Measurements from ENCODE around the gene APOL4.
"Not testable (repeated sequence)": the region's sequence is repeated elsewhere in the genome, so short reads cannot be mapped to it uniquely, and the experiment has no call there.

Gene APOL4, protein sequence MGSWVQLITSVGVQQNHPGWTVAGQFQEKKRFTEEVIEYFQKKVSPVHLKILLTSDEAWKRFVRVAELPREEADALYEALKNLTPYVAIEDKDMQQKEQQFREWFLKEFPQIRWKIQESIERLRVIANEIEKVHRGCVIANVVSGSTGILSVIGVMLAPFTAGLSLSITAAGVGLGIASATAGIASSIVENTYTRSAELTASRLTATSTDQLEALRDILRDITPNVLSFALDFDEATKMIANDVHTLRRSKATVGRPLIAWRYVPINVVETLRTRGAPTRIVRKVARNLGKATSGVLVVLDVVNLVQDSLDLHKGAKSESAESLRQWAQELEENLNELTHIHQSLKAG

DNA sequence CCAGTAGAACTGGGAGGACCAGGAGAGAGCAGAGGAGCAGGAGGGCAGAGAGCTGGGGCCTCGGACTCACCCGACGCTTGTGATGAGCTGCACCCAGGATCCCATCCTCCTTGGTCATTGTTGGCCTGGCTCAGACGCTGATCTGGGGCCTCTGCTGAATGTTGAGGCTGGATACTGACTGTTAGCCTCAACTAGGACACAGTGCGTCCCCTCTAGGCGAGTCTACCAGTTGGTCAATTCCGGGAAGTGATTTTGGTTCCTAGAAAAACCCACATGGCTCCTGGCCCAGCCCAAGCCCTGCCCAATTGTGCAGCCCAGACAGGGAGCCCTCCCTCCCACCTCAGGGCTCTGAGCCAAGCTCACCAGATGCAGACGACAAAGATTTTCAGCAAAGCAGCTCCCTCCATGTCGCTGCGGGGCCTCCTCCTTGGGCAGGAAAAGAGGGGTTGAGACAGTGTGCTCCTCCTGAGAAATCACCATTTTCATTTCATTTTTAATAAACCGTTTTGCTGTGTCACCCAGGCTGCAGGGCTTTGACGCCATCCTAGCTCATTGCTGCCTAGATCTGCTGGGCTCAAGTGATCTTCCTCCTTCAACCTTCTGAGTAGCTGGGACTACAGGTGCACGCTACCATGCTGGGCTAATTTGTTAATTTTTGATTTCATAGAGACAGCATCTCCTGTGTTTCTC lies at the start of gene APOL4:
APOL4 (minus strand) TSS at position 180 of the 690 bp plus-strand sequence; CDS start at position 105, 75 bp downstream.
- no peak for DNase-seq

DNA sequence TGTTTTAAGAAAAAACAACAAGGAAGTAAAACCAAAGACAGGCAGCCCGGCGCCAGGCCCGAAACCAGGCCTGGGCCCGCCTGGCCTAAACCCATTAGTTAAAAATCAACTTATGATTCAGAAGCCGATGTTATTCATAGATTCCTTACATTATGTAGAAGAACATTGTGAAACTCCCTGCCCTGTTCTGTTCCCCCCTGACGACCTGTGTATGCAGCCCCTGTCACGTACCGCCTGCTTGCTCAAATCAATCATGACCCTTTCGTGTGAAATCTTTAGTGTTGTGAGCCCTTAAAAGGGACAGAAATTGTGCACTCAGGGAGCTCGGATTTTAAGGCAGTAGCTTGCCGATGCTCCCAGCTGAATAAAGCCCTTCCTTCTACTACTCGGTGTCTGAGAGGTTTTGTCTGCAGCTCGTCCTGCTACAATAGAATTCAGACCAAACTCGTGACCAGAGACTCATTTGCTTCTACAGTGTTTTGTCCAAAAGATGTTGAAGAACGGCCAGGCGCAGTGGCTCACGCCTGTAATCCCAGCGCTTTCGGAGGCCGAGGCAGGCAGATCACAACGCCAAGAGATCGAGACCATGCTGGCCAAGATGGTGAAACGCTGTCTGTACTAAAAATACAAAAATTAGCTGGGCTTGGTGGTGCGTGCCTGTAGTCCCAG lies 48.8 kb upstream of the APOL4 start:
- DNase-seq: not testable (repeated sequence)

DNA sequence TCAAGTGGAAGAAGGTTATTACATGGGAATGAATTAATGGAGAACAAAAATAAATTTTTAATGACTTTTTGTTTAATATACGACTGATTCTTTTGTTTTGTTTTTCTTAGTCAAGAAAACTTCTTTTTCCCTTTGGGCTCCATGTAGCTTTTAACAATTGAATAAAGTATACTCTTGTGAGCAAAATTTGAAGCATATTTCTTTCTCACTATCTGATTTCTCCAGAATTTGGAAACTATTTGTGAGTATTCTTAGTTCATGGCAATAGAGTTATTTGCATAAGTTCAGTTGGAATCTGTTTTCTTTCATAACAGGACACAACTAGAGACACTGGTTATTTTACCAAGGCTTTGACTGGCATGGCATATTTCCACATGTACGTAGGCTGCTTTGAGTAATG lies 47.6 kb upstream of the APOL4 start:
- DNase-seq: no peak

DNA sequence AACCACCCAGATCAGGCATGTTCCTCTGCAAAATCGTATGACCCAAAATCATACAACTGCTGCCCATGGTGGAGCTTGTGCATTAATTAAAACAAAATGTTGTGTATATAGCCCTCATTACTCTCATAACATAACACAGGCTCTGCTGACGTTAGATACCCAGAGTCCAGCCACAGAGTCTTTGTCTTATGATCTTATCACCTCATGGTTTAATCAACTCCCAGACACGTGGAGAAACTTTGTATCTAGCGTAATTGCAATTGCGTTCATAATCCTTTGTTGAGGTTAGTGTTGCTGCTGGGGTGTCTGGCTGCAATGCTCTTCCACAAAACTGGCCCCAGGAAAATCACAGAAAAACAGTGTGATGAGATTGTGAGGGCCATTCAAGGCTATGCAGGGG lies 46.3 kb upstream of the APOL4 start:
- no peak for DNase-seq

DNA sequence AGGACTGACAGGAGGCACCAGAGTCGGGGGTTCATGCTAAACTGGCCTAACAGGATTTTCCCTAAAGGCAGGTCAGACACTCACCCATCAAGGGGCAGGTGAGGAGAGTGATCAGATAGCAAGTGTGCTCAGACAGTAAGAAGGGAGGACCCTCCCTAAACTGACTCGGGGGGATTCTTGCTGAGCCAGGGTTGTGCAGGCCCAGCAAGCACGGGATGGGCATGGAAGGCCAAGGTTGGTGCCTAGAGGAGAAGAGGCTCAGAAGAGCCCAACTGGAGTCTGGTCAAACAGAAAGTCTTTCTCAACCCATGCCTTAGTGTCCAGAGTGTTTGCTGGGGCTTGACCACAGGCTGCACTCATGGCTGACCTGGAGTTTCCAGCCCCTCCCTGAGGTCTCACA lies 45.1 kb upstream of the APOL4 start:
- DNase-seq: no peak

DNA sequence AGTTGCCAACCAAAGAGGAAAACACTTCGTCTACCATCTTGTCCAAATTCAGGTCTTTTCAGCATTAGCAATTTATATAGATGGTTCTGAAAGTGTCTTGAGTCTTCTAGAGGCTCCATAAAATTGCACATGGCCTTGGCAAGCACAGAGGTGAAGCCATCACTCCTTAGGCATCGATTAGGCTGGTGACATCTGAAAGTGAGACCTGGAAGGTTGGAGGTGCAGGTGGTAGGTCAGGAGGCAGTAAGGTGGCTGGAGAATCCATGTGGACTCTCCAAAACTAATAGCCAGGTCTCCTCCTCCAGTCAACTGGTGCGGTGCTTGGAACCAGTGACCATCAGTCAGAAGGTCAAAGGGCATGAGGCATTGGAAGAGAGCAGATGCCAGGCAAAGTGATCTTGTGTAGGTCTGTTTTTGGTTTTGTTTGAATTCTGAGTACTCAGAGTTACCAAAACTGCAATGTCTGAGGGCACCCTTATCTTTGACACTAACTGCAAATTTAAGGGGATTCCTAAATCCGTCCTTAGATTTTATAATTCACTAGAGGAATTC lies 44.3 kb upstream of the APOL4 start:
- DNase-seq: no peak

DNA sequence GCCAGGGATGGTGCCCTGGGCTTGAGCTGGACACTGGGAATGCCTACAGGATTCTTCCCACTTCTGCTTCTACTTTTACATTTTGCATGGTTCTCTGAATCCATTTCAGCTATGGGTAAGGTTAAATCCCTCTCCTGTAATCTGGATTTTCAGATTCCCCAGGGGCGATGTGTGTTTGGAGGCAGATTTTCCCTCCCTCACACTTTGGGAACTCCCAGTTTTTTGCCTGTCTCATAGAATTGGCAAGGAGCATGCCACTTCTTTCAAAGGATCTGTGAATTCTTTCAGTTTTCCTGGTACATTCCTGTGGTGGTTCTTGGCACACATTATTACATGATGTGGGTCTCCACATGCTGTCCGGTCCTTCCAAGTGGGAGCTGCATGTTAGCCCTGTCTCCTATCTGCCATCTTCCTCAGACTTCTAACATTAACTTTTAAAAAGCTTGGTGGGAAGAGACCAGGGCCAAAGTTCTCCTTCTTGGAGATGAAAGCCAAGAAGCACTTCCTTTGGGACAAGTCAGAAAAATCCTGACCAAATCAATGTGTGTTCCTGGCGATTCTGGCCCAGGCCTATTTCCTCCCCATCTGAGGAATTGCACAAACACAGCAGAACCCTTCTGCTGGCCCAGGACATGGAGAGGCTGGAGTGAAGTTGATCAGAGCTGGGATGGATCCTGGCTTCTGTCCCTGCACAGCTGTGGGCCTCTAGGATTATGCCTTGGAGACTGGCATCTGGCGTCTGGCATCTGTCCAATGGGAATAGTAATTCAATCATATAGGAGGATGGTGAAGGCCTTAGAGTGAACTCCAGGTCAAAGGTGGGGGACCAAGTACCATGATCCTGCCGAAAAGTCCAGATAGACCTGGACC lies 43.1 kb upstream of the APOL4 start:
- DNase-seq: no peak

DNA sequence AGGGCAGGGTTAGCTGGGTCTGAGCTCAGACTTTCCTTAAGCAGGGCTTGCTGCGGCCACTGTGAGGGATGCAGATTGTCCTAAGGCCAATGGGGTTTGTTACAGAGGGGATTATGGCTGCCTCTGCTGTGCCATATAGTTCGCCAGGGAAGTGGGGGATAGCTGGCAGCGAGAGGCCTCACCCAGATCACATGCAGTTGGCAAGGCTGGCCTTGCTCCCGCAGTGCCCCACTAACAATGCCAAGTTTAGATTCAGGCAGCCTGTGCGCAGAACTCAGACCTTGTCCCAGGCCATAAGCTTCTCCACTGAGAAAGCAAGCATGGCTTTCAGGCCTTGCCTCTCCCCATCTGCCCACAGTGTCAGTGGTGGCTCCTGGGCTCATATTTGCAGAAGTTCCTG lies 42.4 kb upstream of the APOL4 start:
- DNase-seq: no peak

DNA sequence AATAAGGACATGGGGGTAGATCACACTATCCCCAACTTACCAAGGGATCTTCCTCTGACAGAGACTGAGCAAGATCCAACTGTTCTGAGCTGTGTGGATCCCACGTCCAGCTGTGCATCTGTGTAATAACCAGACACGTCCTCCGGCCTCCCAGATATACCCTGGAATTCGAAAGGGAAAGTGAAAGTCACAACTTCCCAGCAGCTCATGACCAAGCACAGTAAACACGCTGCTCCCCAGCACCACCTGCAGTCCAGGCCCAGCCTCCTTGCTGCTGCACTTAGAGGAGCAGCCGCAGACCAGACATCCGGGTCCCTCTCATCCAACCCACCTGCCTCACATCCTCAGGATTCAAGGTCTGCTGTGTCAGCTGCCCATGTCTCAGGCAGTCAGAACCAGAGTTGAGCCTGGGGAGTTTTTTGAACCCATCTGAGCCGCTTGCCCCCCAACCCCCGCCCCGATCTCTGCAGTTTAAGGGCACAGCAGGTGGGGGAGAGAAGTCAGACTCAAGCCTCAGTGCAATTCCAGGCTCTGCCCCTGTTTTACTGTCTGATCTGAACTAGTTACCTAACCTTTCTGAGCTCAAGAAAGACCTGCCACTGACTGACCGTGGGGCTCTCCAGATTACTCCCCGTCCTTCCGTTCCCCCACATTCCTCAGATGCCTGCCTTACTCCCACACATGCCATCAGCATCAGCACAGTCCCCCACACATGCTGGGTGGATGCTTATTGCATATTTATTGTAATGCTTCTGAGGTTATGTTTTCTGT lies 38.0 kb upstream of the APOL4 start, which contains the start of gene APOL2:
APOL2 (minus strand) TSS at position 127 of the 771 bp plus-strand sequence. CDS start 6,365 bp downstream, outside the sequence.
- peak; percentile 71 for DNase-seq

DNA sequence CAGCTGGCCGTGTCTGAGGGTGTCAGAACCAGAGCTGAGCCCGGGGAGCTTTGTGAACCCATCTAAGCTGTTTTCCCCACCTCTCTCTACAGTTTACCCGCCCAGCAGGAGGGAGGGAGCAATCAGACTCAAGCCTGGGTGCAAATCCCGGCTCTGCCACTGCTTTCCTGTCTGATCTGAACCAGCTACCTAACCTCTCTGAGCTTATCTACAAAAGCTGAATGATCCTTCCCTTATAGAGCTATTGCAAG lies 37.5 kb upstream of the APOL4 start:
- no peak for DNase-seq

DNA sequence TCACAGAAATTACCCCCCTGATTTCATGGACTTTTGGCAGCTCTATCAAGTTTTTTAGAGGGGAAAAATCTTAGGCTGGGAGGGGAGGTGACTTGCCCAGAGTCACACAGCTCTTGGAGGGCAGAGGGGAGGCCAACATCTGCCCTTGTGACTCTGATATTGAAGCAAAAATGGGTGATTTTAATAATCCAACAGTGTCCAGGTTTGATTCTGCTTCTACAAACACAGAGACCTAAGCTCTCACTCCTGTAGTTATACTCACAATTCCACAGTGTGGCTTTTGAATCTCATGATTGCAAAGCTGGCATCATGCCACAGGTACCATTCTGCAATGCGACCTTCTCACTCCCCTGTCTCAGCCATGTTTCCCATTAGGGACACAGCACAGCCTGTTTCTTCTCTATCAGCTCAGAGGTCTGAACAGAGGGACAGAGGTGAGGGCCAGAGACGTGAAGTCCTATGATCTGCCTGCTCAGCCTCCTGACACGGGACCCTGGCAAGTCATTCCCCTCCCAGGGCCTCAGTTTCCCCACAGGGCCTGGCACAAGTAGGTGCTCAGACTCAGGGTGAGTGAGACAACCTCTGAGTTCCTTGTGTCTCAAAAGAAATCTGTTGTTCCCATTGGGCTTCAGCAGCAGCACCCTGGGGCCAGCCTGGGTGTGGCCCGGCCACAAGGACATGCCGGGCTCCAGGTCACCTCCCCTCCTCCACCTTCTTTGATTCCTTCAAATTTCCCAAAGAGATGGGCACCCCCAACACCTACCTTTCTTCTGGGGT lies 37.0 kb upstream of the APOL4 start:
- no peak for DNase-seq

DNA sequence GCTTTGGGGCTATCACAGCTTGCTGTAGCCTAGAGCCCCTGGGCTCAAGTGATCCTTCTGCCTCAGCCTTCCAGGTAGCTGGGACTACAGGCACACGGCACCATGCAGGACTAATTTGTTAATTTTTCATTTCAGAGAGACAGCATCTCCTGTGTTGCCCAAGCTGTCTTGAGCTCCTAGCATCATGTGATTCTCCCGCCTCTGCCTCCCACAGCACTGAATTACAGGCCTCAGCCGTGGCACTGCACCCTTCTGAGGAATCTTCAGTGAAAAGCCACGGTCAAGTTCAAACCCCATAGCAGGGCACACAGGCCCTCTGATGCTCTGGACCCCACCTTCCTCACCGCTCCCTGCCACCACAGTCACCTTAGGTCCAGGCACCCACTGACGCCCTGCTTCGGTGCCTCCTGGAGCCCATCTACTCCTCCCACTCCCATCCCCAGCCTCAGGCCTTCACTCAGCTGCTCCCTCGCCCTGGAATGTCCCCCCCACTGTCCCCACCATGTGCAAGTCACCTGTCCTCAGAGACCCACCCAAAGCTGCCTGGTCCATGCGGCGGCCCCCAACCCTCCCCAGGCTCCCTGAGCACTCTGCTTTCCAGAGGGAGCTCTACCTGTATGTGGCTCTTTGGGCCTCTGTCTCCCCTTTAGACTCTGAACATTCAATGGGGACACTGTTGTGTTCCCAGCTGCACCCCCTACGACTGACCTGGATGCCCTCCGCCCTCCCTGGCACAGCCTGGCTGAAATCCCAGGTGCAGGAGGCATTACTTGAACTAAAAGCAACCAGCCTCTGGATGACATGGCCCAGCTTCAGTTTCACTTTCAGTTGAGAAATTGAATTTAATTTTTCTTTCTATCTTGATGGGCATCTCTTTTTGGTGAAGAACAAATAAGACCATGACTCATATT lies 36.1 kb upstream of the APOL4 start:
- DNase-seq: no peak

DNA sequence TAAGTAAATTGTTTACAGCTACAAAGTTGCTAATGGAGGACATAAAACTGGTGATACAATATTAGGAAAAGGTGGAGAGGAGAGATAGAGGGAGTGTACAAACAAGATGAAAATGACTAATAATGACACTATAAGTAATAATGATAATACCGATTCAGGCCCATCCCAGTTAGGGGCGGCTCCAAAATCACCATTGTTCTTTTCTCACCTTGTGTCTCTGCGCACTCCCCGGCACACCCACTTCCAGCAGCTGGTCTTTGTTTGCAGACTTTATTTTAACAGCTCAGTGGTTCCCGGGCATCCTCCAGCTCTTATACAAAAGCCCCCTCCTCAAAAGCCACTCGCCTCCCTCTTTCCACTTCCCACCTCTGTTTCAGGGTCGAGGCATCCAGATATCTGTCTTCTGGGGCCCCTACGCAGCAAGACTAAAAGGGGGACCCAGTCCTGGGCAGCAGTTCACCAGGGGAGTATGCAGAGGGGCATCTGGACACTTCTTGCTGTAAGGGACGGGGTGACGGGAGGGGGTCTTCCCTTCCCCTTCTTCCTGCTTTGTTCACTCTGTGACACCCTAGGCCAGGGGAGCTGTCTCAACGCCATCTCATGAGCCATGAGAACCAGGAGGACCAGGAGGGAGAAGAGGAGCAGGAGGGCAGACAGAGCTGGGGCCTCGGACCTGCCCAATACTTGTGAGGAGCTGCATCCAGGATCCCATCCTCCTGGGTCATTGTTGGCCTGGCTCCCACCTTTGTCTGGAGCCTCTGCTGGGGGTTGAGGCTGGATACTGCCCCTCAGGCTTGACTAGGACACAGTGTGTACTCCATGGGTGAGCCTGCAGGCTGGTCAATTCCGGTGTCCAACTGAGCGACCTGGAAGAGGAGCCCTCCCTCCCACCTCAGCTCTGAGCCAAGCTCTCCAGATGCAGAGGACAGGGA lies 35.0 kb upstream of the APOL4 start:
- DNase-seq: no peak

DNA sequence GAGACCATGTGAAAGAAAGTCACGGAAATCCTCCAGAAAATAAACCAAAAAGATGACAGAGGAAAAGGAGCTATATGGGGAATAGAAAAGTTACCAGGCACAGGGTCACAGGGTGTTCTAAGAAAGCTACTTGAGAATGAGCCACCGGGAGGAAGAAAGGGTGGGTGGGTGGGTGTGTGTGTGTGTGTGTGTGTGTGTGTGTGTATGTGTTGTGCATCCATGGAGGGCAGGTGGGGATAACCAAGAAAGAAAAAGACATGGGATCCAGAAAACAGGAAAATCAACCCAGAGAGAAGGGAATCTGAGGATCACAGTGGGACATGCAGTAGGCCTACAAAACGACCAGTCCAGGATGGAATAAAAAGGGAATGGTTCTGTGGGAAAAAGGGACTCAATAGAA lies 34.0 kb upstream of the APOL4 start:
- DNase-seq: no peak

DNA sequence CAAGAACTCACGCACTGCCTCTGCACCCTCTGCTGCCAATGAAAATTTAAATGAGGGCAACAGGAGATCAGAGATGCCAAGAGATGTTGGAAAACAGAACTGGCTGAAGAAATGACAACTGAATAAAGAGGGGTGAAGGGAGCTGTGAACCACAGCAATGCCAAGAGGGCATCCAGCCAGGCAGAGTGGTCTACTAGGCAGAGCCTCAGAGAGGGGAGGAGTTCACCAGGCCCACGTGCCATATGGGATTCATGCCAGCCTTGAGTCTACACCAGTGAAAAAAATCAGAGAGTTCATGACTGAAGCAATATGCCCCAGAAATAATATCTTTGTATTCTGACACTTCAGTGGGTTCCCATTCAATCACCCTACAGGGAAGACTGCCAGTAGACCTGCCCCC lies 33.3 kb upstream of the APOL4 start:
- DNase-seq: no peak

DNA sequence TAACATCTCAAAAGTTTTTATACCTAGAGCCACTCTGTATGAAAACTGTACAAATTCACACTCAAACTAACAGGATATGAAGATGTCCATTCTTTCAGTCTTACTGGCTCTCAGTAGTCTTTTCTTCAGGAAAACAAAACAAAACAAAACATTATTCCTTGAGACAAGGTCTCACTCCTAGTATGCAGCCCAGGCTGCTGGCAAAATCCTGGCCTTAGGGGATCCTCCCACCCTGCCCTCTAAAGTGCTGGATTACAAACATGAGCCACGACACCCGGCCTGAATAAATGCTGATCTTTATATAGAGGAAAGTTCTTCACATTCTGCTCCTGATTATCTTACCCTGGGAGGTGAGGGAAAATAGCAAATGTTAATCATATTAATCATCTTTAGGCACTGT lies 32.6 kb upstream of the APOL4 start:
- no peak for DNase-seq

DNA sequence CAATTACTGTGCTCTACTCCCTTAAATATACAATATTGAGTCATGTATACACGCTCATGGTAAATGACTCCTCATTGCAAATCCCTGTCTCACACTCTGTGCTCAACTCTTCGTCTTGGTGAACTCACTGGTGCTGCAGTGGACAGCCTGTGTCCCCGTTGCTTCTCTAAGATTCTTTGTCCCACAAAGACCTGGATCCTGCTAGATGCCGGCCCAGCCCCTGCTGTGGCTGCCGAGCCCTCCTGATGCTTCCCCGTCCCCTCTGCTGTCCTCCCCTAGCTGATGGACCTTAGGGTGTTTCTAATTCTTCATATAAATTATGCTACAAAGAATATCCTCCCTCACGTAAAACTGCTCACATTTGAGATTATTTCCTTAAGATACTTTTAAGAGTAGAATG lies 32.2 kb upstream of the APOL4 start:
- DNase-seq: no peak

DNA sequence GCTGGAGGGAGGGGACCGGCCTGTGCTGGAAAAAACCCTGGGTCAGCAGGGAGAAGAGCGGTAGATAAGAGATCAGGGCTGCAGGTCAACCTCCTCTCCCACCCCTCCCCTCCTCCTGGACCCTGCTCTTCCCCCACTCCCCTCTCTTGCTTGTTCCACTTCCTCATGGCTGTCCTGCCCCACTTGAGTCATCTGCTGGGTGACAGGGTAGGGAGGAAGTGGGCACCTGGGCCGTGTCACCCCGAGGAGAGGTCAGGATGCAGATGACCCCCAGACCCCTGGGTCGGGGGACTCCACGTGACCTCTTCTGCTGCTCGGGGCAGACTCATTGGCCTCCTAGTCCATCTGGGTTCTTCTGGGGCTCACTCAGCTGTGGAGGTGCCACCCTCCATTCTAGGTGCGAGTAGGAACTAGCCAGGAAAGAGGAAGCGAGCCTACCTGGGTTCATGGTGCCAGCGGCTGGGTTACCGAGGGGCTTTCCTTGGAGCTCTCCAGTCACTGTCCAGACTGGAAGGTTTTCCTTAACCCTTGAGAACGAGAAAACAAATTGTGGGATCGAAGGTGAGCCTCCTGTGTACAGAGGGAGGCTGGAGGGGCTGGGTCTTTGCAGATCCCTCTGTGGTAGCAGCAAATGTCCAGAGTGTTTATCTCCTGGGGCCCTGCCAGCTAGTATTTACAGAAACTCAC lies 31.2 kb upstream of the APOL4 start:
- DNase-seq: no peak
